ENCODE results near the gene PROSER3. TPM values are rescaled to one million over a fixed set of nuclear protein-coding genes. Genes with fewer than 3 reads are reported as not detected.

The PROSER3 gene
- total and polyA plus RNA-seq, 2 of the 4 experiments (the other 2 are of a cell fraction) = 5.4 to 21.8 TPM

GRCh38 chr19:35712567-35713505 lies 45.1 kb upstream of the PROSER3 start:
- H3K4me3 ChIP-seq (ENCODE audit: insufficient read depth, low read depth, low read length) = no peak overlapping the region
- TF ChIP-seq NFE2L2 (IDR thresholded peaks at IDR 0.05; ENCODE audit: low read depth, low read length) (no peak), CTCF (conservative IDR thresholded peaks at IDR 0.05; ENCODE audit: low read depth, low read length) (no peak), USF2 (IDR thresholded peaks at IDR 0.05; ENCODE audit: low read depth, low read length) (no peak), FOS (IDR thresholded peaks at IDR 0.05; ENCODE audit: low read depth, low read length) (no peak), CEBPB (IDR thresholded peaks at IDR 0.05; ENCODE audit: low read depth, low read length) (no peak), BHLHE40 (IDR thresholded peaks at IDR 0.05; ENCODE audit: low read depth, low read length) (no peak), RCOR1 (IDR thresholded peaks at IDR 0.05; ENCODE audit: insufficient replicate concordance, low read length) (no peak), RFX5 (IDR thresholded peaks at IDR 0.05; ENCODE audit: low read depth, low read length) (no peak), CHD1 (IDR thresholded peaks at IDR 0.05; ENCODE audit: low read depth, low read length) (no peak), MAZ (IDR thresholded peaks at IDR 0.05; ENCODE audit: borderline replicate concordance, low read depth, low read length) (no peak), SMC3 (IDR thresholded peaks at IDR 0.05; ENCODE audit: low read depth, low read length) (no peak), MXI1 (IDR thresholded peaks at IDR 0.05; ENCODE audit: borderline replicate concordance, low read depth, low read length) (no peak), POLR2A (IDR thresholded peaks at IDR 0.05; ENCODE audit: low read depth, low read length) (no peak), MAFK (IDR thresholded peaks at IDR 0.05; ENCODE audit: low read depth, low read length) (no peak), ELK1 (IDR thresholded peaks at IDR 0.05; ENCODE audit: borderline replicate concordance, low read depth, low read length) (no peak)
- H4K5ac ChIP-seq (ENCODE audit: low read depth, low read length) = no peak overlapping the region
- H4K8ac ChIP-seq (ENCODE audit: low read depth in 2 of 2, low read length in 2 of 2) = no peak overlapping the region
- WGBS, 2 experiments (ENCODE audit: extremely low coverage in 2 of 2, insufficient read length in 1 of 2) = 67% methylated on average over 1 of the region's 11 CpGs; no CpG with 5 or more reads in 1 of the 2 experiments
- H2BK120ac ChIP-seq (ENCODE audit: low read depth, low read length) = no peak overlapping the region
- H3K4me2 ChIP-seq (ENCODE audit: low read depth, low read length) = no peak overlapping the region
- H3K56ac ChIP-seq (ENCODE audit: extremely low read depth, insufficient read depth, low read length) = no peak overlapping the region
- H2AFZ ChIP-seq (replicated peaks; ENCODE audit: low read length, poor library complexity) = no peak overlapping the region
- H3K9me3 ChIP-seq (ENCODE audit: control insufficient read depth, insufficient read depth, low read length) = no peaks in the 10 kb centered on the region
- H3K36me3 ChIP-seq (ENCODE audit: control insufficient read depth, insufficient read depth, low read length) = no peaks in the 10 kb centered on the region
- ATAC-seq (ENCODE audit: low read depth) = no peak
- in situ Hi-C loops (cut with MboI; ENCODE audit: low sequenced_read_pairs) = no loop called here
- peaks cover 8% of the 10 kb centered on the region for H3K4me1 ChIP-seq (ENCODE audit: control insufficient read depth, insufficient read depth, low read length)
- dilution Hi-C loops (cut with HindIII; ENCODE audit: low sequenced_read_pairs, unreplicated experiment) = no loop called here
- no peaks in the 10 kb centered on the region for H3K9me1 ChIP-seq (ENCODE audit: insufficient read depth, low read length)
- CTCF ChIA-PET = no interaction called here
- H4K20me1 ChIP-seq (ENCODE audit: insufficient read depth, low read length) = no peaks in the 10 kb centered on the region
- H3K27me3 ChIP-seq (ENCODE audit: control insufficient read depth, insufficient read depth, low read length) = no peaks in the 10 kb centered on the region
- H2BK15ac ChIP-seq (ENCODE audit: low read depth, low read length) = no peak overlapping the region
- BruUV-seq (replicated peaks) = no TSS peak
- no peak overlapping the region for H3K23ac ChIP-seq (ENCODE audit: low read depth, low read length)
- H4K91ac ChIP-seq (ENCODE audit: insufficient read depth, low read depth, low read length) = no peak overlapping the region
- no peak overlapping the region for H3K14ac ChIP-seq (replicated peaks; ENCODE audit: low read depth, low read length)
- no peak overlapping the region for H2BK5ac ChIP-seq (ENCODE audit: low read depth, low read length, poor library complexity, severe bottlenecking)
- POLR2A ChIA-PET (ENCODE audit: unreplicated experiment) = no interaction called here
- no peak overlapping the region for H2AK5ac ChIP-seq (ENCODE audit: low read depth, low read length)
- H3K9ac ChIP-seq (ENCODE audit: low read depth, low read length) = no peak overlapping the region
- no peak overlapping the region for H3K4ac ChIP-seq (ENCODE audit: low read depth, low read length)
- H3K27ac ChIP-seq (ENCODE audit: insufficient read depth, low read length) = no peak overlapping the region
- H3K79me1 ChIP-seq (ENCODE audit: low read depth in 1 of 2, low read length in 2 of 2) = peaks cover 0 to 10% of the 10 kb centered on the region in 2 experiments; a peak in 1 of 4 replicates
- H2BK20ac ChIP-seq (ENCODE audit: low read depth, low read length) = no peak overlapping the region
- DNase-seq = no peak
- H2AK9ac ChIP-seq (replicated peaks; ENCODE audit: low read depth, low read length, poor library complexity) = no peak overlapping the region
- no peak overlapping the region for H3K18ac ChIP-seq (ENCODE audit: low read depth, low read length)
- intact Hi-C loops (cut with micrococcal nuclease) = no loop called here

All from IMR-90 (cell line).